Activated gamma-delta T cell (primary cell): Measurements from ENCODE around the gene MGAT5.

ENCODE experiments used
- DNase-seq: peaks from one replicate; lab custom pipeline; 2025; lab: John Stamatoyannopoulos, UW

MGAT5 gene

GRCh38 chr2:134398300-134398699 is 144.4 kb downstream of the MGAT5 start:
- no peak for DNase-seq

GRCh38 chr2:134399096-134399495 is 145.2 kb downstream of the MGAT5 start:
- DNase-seq, result no peak

DNA sequence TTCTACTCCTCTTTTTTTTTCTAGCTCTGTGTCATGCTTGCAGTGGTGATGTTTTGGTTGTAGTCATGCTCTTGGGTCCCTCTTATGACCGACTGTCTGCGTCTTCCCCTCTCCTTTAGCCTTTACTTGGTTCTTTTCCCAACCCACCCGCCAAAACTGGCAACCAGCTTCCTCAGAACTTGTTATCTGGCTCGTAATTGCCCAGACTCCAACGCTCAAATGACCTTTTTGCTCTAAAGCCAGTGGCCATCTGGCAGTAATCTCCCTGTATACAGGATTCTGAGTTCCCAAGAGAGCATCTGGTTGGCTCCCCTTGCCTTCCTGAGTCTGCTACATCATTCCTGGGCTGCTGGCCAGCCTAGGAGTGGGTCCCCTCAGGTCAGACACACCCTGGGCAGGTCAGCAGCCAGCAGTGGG is 147.2 kb downstream of the MGAT5 start:
- no peak for DNase-seq

- DNase-seq, result no peak
Observed at GRCh38 chr2:134401789-134402188, 147.9 kb downstream of the MGAT5 start.

DNA sequence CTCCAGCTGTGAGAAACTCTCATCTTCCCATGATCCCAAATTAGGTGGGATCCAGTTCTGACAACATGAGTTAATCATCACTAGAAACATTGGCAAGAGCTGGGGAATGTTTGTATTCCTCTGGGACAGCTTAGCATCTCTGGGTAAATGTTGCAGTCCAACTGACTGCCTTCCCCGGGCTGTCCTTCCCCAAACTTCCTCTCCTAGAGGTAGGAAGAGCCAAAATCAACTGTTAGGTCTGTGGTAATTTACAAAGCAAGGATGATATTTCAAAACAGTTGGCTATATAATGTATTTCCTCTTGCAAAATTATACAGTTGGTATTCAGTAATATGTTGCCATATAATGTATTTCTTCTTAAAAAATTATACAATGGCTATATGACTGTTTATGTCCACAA is 148.5 kb downstream of the MGAT5 start:
- no peak for DNase-seq

GRCh38 chr2:134405611-134406081 is 151.8 kb downstream of the MGAT5 start:
- DNase-seq, result no peak

DNA sequence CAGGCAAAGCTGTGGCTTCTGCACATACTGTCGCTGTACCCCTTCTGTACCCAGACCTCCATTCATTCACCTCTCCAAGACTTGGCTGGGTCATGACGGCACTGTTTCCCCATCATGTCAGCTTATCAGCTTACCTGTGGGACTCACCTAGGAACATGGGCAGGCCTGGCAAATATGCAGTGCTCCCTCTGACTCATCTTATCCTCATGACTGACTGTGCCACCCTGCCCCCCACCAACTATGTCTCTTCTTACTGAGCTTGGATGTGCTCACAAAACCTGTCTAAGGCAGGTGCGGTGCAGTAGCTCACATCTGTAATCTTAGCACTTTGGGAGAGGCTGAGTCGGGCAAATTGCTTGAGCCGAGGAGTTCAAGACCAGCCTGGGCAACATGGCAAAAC is 152.4 kb downstream of the MGAT5 start:
- no peak for DNase-seq

- DNase-seq, result no peak
Observed at GRCh38 chr2:134406736-134407135, 152.9 kb downstream of the MGAT5 start.

- no peak for DNase-seq
Observed at GRCh38 chr2:134407154-134407890, 153.4 kb downstream of the MGAT5 start.

DNA sequence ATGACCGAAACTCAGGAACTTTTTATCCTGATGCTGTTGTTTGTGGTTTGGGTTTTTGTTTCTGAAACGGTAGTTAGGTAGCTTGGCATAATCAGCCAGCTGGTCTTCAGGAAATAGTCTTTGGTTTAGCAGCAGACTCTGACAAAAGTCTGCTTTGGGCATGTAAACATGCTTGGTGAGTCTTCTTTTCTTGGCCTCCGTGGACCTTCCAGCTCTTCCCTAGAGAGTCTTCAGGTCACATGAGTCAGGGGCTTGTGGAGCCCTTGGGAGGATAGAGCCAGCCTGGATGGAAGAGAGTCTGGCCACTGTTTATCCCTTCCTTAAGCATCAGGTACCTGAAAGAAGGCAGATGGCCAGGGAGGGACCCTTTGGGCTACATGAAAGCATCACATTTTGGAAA is 154.5 kb downstream of the MGAT5 start:
- DNase-seq, result no peak

DNA sequence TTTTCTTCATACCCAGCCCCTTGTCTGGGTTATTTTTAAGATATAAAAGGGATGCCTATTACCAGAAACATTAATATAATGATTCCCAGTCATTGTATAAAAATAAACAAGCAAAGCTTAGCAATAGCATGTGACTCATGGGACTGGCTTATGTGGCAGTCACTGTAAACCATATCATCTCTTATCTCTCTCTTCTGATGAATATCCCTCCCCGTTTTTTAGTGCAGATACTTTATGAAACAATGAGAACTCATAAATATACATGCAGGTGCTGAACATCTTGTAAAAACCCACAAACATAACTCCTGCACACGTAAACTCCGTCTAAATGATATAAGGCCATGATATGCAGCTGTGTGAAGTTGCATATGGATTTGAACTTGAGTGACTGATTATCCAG is 154.9 kb downstream of the MGAT5 start:
- DNase-seq, result no peak

- no peak for DNase-seq
Observed at GRCh38 chr2:134410006-134410405, 156.1 kb downstream of the MGAT5 start.

GRCh38 chr2:134410831-134411231 is 157.0 kb downstream of the MGAT5 start:
- no peak for DNase-seq

- DNase-seq, result no peak
Observed at GRCh38 chr2:134411279-134411827, 157.5 kb downstream of the MGAT5 start.

- DNase-seq, result no peak
Observed at GRCh38 chr2:134411828-134412638, 158.2 kb downstream of the MGAT5 start.

DNA sequence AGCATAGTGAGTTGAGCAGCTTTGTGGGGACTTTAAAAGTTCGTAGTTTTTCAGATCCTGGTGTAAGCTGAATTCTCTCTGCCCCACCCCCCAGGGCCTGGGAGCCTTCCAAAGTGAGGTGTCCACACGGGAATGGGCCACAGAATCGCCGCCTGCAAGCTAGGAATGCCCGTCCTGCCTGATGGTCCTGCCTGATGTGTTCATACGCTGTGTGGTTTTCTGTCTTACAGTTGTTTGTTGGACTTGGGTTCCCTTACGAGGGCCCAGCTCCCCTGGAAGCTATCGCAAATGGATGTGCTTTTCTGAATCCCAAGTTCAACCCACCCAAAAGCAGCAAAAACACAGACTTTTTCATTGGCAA is 158.7 kb downstream of the MGAT5 start:
- no peak for DNase-seq

DNA sequence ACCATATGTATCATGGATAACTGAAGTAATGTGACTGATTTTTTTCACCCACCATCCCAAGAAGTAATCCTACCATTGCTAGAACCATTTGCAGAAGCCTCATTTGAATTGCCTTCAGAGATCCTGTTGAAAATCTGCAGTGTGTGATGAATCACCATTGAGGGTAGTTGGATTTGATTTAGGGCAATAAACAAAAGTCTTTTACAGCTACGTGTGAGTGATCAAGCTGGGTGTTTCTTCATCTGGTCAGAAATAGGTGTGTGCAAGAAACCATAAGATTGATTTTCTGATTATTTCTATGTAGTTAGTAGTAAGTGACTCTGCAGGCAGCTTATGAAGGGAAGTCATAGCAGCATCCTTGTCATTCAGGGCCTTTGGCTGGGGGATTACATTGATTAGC is 159.6 kb downstream of the MGAT5 start:
- DNase-seq, result no peak

- DNase-seq, result no peak
Observed at GRCh38 chr2:134413912-134414311, 160.0 kb downstream of the MGAT5 start.

GRCh38 chr2:134416018-134416417 is 162.1 kb downstream of the MGAT5 start:
- DNase-seq, result no peak

- DNase-seq, result no peak
Observed at GRCh38 chr2:134416637-134417036, 162.8 kb downstream of the MGAT5 start.

GRCh38 chr2:134417968-134418582 is 164.2 kb downstream of the MGAT5 start:
- no peak for DNase-seq

DNA sequence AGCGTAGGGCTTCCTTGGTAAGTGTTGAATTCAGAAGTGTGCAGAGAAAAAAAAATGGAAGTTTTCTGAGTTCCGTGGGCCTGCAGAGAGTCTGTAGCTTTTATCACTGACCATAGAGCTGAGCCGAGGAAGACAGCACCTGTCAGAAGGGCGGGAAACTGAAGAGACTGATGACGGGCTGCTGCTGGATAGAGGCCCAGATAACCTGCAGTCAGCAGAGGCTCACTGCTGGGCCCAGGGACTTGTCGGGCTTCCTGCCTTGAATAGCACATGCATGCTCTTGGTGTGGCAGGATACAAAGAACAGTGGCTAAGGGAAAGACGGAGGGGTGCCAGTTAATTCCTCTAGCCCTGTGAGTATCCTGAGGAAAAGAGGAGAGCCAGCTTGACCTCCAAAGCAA is 166.4 kb downstream of the MGAT5 start:
- no peak for DNase-seq

DNA sequence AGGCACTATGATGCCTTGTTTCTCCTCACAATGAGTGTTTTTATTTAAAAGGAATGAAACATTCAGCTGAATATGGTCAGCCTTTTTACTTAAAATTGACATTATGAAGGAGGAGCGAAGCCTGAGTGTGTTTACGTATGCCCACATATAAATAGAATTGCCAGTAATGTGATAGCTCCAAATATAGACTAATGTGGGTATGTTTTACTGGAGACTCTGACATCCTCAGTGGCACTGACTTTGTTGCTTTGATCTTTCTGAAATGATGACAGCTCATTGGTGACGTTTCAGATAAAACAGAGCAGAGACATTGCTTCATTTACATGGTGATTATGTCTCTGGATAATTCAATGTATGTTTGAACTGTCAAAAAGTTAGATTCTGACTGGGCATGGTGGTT is 167.0 kb downstream of the MGAT5 start:
- DNase-seq, result no peak
